HepG2 (cell line): Measurements from ENCODE around the gene KIZ. TPM values are rescaled to one million over a fixed set of nuclear protein-coding genes. Genes with fewer than 3 reads are reported as not detected.

Experiments
- EP300 ChIP-seq, 3 experiments: sonication (generic) in 1 of 3; formaldehyde crosslinking in 1 of 3; IDR thresholded peaks; 2 replicates each; pipeline versions ENCODE4 v1.5.1 to v1.6.1; 2011 to 2020; ENCODE audit warnings: low read depth in 2 of 3, low read length in 2 of 3, borderline replicate concordance in 1 of 3, improper control_type of control experiment in 1 of 3, mild to moderate bottlenecking in 1 of 3, missing genetic modification reagents in 1 of 3, moderate library complexity in 1 of 3
- FOSL2 ChIP-seq: sonication (generic); formaldehyde crosslinking; IDR thresholded peaks from 2 replicates; pipeline ENCODE4 v1.4.0; 2020; ENCODE audit warnings: missing genetic modification reagents
- MZF1 ChIP-seq: sonication (generic); formaldehyde crosslinking; IDR thresholded peaks from 2 replicates; pipeline ENCODE4 v1.8.1; 2023; ENCODE audit warnings: mild to moderate bottlenecking, missing genetic modification reagents, borderline replicate concordance
- NCOA2 ChIP-seq: sonication (generic); formaldehyde crosslinking; IDR thresholded peaks from 2 replicates; pipeline ENCODE4 v1.8.0; 2022; ENCODE audit warnings: inconsistent platforms
- NR2C2 ChIP-seq: sonication (generic); formaldehyde crosslinking; IDR thresholded peaks from 2 replicates; pipeline ENCODE4 v1.4.0; 2020; ENCODE audit warnings: missing genetic modification reagents, mild to moderate bottlenecking, moderate library complexity, borderline replicate concordance
- SETDB1 ChIP-seq: sonication (generic); formaldehyde crosslinking; IDR thresholded peaks from 2 replicates; pipeline ENCODE4 v1.5.1; 2020; ENCODE audit warnings: missing genetic modification reagents, mild to moderate bottlenecking, borderline replicate concordance
- SNAI1 ChIP-seq: sonication (generic); formaldehyde crosslinking; IDR thresholded peaks from 2 replicates; pipeline ENCODE4 v1.5.0; 2020; ENCODE audit warnings: mild to moderate bottlenecking, missing genetic modification reagents, borderline replicate concordance
- TBX2 ChIP-seq: sonication (generic); formaldehyde crosslinking; IDR thresholded peaks from 2 replicates; pipeline ENCODE4 v1.5.0; 2020; ENCODE audit warnings: missing genetic modification reagents, mild to moderate bottlenecking, borderline replicate concordance
- TP53 ChIP-seq: sonication (generic); formaldehyde crosslinking; conservative IDR thresholded peaks from 2 replicates; pipeline ENCODE4 v1.4.0; 2020; ENCODE audit warnings: missing genetic modification reagents
- ZIK1 ChIP-seq: sonication (generic); formaldehyde crosslinking; IDR thresholded peaks from 2 replicates; pipeline ENCODE4 v1.5.0; 2020; ENCODE audit warnings: mild to moderate bottlenecking, low read depth, missing genetic modification reagents, borderline replicate concordance
- ZNF138 ChIP-seq: sonication (generic); formaldehyde crosslinking; IDR thresholded peaks from 2 replicates; pipeline ENCODE4 v1.5.0; 2020; ENCODE audit warnings: mild to moderate bottlenecking, low read depth, missing genetic modification reagents
- ZNF292 ChIP-seq: sonication (generic); formaldehyde crosslinking; IDR thresholded peaks from 2 replicates; pipeline ENCODE4 v1.8.1; 2022; ENCODE audit warnings: mild to moderate bottlenecking, low read depth, missing genetic modification reagents, borderline replicate concordance
- ZNF432 ChIP-seq: sonication (generic); formaldehyde crosslinking; IDR thresholded peaks from 2 replicates; pipeline ENCODE4 v1.5.0; 2020; ENCODE audit warnings: missing genetic modification reagents, mild to moderate bottlenecking, borderline replicate concordance
- ZNF547 ChIP-seq: sonication (generic); formaldehyde crosslinking; IDR thresholded peaks from 2 replicates; pipeline ENCODE4 v1.5.1; 2020; ENCODE audit warnings: mild to moderate bottlenecking, missing genetic modification reagents
- ZSCAN21 ChIP-seq: sonication (generic); formaldehyde crosslinking; IDR thresholded peaks from 2 replicates; pipeline ENCODE4 v1.8.0; 2022; ENCODE audit warnings: mild to moderate bottlenecking, missing genetic modification reagents, moderate library complexity, borderline replicate concordance
- ZSCAN31 ChIP-seq: sonication (generic); formaldehyde crosslinking; IDR thresholded peaks from 2 replicates; pipeline ENCODE4 v1.5.0; 2020; ENCODE audit warnings: low read depth, mild to moderate bottlenecking, missing genetic modification reagents
- polyA plus RNA-seq, 8 experiments: library from polyadenylated mRNA; depleted of rRNA in 3 of 8; stranded (reverse) in 7 of 8; unstranded in 1 of 8; fragments of >200 nt; fragmentation: Illumina TruSeq in 4 of 8; extraction: Trizol in 4 of 8; gene quantifications; 2 replicates each; pipeline versions ENCODE4 v1.2.1 to v1.2.3, GENCODE V29; 2011 to 2016; ENCODE audit warnings: low read depth in 4 of 8, missing spikeins in 1 of 8, mixed read lengths in 1 of 8; ENCODE audit not compliant: insufficient read depth in 1 of 8
- total RNA-seq, 5 experiments: library from RNA; depleted of rRNA; stranded (reverse); fragments of >200 nt; fragmentation: Illumina TruSeq; extraction: Trizol; gene quantifications; 2 replicates each; pipeline ENCODE4 v1.2.3, GENCODE V29; 2016; ENCODE audit warnings: low read depth in 1 of 5
- TF ChIP-seq, protein P1 (sequence below): sonication (generic); formaldehyde crosslinking; IDR thresholded peaks from 2 replicates; pipeline ENCODE4 v1.5.1; 2020; ENCODE audit warnings: missing genetic modification reagents, mild to moderate bottlenecking, borderline replicate concordance
- TF ChIP-seq, protein P2 (sequence below): sonication (generic); formaldehyde crosslinking; IDR thresholded peaks from 2 replicates; pipeline ENCODE4 v1.5.1; 2020; ENCODE audit warnings: mild to moderate bottlenecking, missing genetic modification reagents, moderate library complexity
- TF ChIP-seq, protein P3 (sequence below): sonication (generic); formaldehyde crosslinking; IDR thresholded peaks from 2 replicates; pipeline ENCODE4 v1.5.1; 2020; ENCODE audit warnings: mild to moderate bottlenecking, missing genetic modification reagents, moderate library complexity
- TF ChIP-seq, protein P4 (sequence below): sonication (generic); formaldehyde crosslinking; IDR thresholded peaks from 2 replicates; pipeline ENCODE4 v1.4.0; 2020; ENCODE audit warnings: mild to moderate bottlenecking, missing genetic modification reagents

KIZ gene
- total and polyA plus RNA-seq, 2 of the 13 experiments (the other 11 are each of a cell fraction or from before 2014, with no cell fraction given): 46.3 to 114 TPM

DNA sequence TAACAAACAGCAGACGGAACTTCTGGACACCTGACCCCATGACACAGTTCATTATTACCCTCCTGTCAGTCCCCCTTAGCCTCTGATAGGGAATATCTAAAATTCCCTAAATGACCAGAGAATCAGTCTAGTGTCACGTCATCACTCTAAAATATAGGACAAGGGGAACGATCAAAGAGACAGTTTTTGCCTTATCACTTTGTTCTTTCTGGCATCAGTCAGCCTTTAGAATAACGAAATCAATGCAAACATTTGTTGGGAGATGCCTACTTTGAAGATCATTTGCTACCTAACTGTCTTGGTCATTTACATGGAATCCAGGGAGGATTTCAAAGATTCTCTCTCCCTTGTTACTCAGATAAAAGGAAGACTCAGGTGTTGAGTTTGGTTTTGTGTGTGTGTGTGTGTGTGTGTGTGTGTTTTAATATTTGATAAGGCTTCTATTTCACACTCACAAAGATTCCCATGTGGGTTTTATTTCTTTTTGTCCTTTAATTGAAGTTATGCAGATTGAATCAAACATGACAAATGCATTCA, 48.0 kb upstream of the KIZ start (continued):
- TF ChIP-seq, protein P1, sequence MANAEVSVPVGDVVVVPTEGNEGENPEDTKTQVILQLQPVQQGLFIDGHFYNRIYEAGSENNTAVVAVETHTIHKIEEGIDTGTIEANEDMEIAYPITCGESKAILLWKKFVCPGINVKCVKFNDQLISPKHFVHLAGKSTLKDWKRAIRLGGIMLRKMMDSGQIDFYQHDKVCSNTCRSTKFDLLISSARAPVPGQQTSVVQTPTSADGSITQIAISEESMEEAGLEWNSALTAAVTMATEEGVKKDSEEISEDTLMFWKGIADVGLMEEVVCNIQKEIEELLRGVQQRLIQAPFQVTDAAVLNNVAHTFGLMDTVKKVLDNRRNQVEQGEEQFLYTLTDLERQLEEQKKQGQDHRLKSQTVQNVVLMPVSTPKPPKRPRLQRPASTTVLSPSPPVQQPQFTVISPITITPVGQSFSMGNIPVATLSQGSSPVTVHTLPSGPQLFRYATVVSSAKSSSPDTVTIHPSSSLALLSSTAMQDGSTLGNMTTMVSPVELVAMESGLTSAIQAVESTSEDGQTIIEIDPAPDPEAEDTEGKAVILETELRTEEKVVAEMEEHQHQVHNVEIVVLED (CRISPR knock-in tag): no peak
- TF ChIP-seq FOSL2 (CRISPR knock-in tag): peak; percentile 78
- TF ChIP-seq ZNF292 (CRISPR knock-in tag): no peak
- TF ChIP-seq ZNF138 (CRISPR knock-in tag): no peak
- TF ChIP-seq TBX2 (CRISPR knock-in tag): peak; percentile 93
- TF ChIP-seq NCOA2 (CRISPR knock-in tag): peak; percentile 95
- TF ChIP-seq, protein P2, sequence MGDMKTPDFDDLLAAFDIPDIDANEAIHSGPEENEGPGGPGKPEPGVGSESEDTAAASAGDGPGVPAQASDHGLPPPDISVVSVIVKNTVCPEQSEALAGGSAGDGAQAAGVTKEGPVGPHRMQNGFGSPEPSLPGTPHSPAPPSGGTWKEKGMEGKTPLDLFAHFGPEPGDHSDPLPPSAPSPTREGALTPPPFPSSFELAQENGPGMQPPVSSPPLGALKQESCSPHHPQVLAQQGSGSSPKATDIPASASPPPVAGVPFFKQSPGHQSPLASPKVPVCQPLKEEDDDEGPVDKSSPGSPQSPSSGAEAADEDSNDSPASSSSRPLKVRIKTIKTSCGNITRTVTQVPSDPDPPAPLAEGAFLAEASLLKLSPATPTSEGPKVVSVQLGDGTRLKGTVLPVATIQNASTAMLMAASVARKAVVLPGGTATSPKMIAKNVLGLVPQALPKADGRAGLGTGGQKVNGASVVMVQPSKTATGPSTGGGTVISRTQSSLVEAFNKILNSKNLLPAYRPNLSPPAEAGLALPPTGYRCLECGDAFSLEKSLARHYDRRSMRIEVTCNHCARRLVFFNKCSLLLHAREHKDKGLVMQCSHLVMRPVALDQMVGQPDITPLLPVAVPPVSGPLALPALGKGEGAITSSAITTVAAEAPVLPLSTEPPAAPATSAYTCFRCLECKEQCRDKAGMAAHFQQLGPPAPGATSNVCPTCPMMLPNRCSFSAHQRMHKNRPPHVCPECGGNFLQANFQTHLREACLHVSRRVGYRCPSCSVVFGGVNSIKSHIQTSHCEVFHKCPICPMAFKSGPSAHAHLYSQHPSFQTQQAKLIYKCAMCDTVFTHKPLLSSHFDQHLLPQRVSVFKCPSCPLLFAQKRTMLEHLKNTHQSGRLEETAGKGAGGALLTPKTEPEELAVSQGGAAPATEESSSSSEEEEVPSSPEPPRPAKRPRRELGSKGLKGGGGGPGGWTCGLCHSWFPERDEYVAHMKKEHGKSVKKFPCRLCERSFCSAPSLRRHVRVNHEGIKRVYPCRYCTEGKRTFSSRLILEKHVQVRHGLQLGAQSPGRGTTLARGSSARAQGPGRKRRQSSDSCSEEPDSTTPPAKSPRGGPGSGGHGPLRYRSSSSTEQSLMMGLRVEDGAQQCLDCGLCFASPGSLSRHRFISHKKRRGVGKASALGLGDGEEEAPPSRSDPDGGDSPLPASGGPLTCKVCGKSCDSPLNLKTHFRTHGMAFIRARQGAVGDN (CRISPR knock-in tag): no peak
- no peak for TF ChIP-seq ZSCAN31 (CRISPR knock-in tag)
- no peak for TF ChIP-seq MZF1 (CRISPR knock-in tag)
- TF ChIP-seq EP300 (IDR thresholded peaks at IDR 0.05; ENCODE audit: low read depth in 2 of 2, low read length in 2 of 2): peak; percentile 82 to 96; a peak in 3 of 4 replicates
- peak; percentile 97 for TF ChIP-seq EP300 (CRISPR knock-in tag; IDR thresholded peaks at IDR 0.05; ENCODE audit: borderline replicate concordance)
- TF ChIP-seq, protein P3, sequence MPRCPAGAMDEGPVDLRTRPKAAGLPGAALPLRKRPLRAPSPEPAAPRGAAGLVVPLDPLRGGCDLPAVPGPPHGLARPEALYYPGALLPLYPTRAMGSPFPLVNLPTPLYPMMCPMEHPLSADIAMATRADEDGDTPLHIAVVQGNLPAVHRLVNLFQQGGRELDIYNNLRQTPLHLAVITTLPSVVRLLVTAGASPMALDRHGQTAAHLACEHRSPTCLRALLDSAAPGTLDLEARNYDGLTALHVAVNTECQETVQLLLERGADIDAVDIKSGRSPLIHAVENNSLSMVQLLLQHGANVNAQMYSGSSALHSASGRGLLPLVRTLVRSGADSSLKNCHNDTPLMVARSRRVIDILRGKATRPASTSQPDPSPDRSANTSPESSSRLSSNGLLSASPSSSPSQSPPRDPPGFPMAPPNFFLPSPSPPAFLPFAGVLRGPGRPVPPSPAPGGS (CRISPR knock-in tag): no peak
- TF ChIP-seq ZIK1: no peak
- no peak for TF ChIP-seq NR2C2
- TF ChIP-seq ZSCAN21: no peak
- no peak for TF ChIP-seq ZNF547
- TF ChIP-seq SNAI1: no peak
- TF ChIP-seq SETDB1: no peak
- TF ChIP-seq, protein P4, sequence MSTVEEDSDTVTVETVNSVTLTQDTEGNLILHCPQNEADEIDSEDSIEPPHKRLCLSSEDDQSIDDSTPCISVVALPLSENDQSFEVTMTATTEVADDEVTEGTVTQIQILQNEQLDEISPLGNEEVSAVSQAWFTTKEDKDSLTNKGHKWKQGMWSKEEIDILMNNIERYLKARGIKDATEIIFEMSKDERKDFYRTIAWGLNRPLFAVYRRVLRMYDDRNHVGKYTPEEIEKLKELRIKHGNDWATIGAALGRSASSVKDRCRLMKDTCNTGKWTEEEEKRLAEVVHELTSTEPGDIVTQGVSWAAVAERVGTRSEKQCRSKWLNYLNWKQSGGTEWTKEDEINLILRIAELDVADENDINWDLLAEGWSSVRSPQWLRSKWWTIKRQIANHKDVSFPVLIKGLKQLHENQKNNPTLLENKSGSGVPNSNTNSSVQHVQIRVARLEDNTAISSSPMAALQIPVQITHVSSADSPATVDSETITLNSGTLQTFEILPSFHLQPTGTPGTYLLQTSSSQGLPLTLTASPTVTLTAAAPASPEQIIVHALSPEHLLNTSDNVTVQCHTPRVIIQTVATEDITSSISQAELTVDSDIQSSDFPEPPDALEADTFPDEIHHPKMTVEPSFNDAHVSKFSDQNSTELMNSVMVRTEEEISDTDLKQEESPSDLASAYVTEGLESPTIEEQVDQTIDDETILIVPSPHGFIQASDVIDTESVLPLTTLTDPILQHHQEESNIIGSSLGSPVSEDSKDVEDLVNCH (CRISPR knock-in tag): no peak
- no peak for TF ChIP-seq TP53 (CRISPR knock-in tag)
- no peak for TF ChIP-seq ZNF432
